Measurements from ENCODE around the gene TCIRG1.

DNA sequence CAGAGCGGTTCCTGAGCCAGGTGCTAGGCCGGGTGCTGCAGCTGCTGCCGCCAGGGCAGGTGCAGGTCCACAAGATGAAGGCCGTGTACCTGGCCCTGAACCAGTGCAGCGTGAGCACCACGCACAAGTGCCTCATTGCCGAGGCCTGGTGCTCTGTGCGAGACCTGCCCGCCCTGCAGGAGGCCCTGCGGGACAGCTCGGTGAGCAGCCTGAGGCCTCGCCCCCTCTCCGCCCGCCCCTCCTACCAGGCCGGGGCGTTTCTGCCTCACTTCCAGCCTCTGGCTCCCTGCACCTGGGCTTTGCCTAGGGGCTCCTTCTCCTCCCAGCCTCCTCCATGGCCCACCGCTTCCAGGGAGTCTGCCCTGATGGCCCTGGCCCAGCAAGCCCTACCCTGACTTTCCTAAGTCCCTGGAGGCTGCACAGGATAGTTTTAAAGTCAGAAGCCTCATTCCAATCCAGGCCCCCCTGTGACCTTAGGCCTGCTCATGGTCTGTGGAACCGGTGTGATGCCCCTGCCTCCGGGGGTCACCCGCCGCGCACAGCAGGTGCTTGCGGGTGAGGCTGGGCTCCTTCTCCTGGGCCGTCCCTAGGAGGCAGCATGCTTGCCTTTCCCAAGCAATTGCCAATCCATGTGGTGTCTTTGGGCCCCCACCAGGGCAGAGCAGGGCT, 5.5 kb downstream of the TCIRG1 start:
- TF ChIP-seq EZH2 (IDR thresholded peaks at IDR 0.05; ENCODE audit: low read length, unreplicated experiment): no peak
- TF ChIP-seq, protein P1, sequence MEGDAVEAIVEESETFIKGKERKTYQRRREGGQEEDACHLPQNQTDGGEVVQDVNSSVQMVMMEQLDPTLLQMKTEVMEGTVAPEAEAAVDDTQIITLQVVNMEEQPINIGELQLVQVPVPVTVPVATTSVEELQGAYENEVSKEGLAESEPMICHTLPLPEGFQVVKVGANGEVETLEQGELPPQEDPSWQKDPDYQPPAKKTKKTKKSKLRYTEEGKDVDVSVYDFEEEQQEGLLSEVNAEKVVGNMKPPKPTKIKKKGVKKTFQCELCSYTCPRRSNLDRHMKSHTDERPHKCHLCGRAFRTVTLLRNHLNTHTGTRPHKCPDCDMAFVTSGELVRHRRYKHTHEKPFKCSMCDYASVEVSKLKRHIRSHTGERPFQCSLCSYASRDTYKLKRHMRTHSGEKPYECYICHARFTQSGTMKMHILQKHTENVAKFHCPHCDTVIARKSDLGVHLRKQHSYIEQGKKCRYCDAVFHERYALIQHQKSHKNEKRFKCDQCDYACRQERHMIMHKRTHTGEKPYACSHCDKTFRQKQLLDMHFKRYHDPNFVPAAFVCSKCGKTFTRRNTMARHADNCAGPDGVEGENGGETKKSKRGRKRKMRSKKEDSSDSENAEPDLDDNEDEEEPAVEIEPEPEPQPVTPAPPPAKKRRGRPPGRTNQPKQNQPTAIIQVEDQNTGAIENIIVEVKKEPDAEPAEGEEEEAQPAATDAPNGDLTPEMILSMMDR (conservative IDR thresholded peaks at IDR 0.05; ENCODE audit: low read depth, low read length): 0 out of 2 replicates have a peak, but pooled peaks have one; percentile 13
- TF ChIP-seq EZH2phosphoT487 (IDR thresholded peaks at IDR 0.05; ENCODE audit: borderline replicate concordance, low read length): no peak

Data from PC-3 (cell line).